Measurements from ENCODE around the gene ASB18.

GRCh38 chr2:236143811-236144210 lies 120.4 kb downstream of the ASB18 start:
- TF ChIP-seq CTCF (tag by site-specific recombination; IDR thresholded peaks at IDR 0.05) (no peak), ZBTB7A (tag by site-specific recombination; IDR thresholded peaks at IDR 0.05; ENCODE audit: low read depth) (no peak), ZNF510 (tag by site-specific recombination; IDR thresholded peaks at IDR 0.05; ENCODE audit: insufficient replicate concordance) (no peak), ZNF280D (tag by site-specific recombination; IDR thresholded peaks at IDR 0.05) (no peak), ZBTB1 (tag by site-specific recombination; IDR thresholded peaks at IDR 0.05) (no peak), ZBTB26 (tag by site-specific recombination; optimal IDR thresholded peaks at IDR 0.05) (no peak), TCF7L2 (IDR thresholded peaks at IDR 0.05; ENCODE audit: borderline replicate concordance, low read depth, low read length) (no peak), ZNF596 (tag by site-specific recombination; IDR thresholded peaks at IDR 0.05) (no peak), ZSCAN30 (tag by site-specific recombination; IDR thresholded peaks at IDR 0.05) (no peak), ZNF776 (tag by site-specific recombination; IDR thresholded peaks at IDR 0.05; ENCODE audit: borderline replicate concordance) (no peak), ZNF292 (tag by site-specific recombination; IDR thresholded peaks at IDR 0.05; ENCODE audit: borderline replicate concordance, low read depth) (no peak)
- TF ChIP-seq, protein P1, sequence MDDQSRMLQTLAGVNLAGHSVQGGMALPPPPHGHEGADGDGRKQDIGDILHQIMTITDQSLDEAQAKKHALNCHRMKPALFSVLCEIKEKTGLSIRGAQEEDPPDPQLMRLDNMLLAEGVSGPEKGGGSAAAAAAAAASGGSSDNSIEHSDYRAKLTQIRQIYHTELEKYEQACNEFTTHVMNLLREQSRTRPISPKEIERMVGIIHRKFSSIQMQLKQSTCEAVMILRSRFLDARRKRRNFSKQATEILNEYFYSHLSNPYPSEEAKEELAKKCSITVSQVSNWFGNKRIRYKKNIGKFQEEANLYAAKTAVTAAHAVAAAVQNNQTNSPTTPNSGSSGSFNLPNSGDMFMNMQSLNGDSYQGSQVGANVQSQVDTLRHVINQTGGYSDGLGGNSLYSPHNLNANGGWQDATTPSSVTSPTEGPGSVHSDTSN (CRISPR knock-in tag; IDR thresholded peaks at IDR 0.05): no peak
